Ascending aorta (tissue), 2 donors: Measurements from ENCODE around the gene MEGF11. TPM values are rescaled to one million over a fixed set of nuclear protein-coding genes. Genes with fewer than 3 reads are reported as not detected.
"Not testable (repeated sequence)": the region's sequence is repeated elsewhere in the genome, so short reads cannot be mapped to it uniquely, and the experiment has no call there.

ENCODE experiments used
- DNase-seq, 2 donors: peaks; one replicate each; pipeline ENCODE4 v3.0.0-alpha.2; 2019; ENCODE audit warnings: low spot score in 2 of 2
- H3K27ac ChIP-seq, 2 donors: fragments of 200-600 bp; sonication (generic); one replicate each; pipeline ENCODE4 v1.5.1; 2016 to 2017; ENCODE audit warnings: mild to moderate bottlenecking in 1 of 2
- H3K27me3 ChIP-seq: fragments of 200-600 bp; sonication (generic); one replicate; pipeline ENCODE4 v1.5.1; 2017
- H3K36me3 ChIP-seq, 2 donors: fragments of 200-600 bp; sonication (generic); one replicate each; pipeline ENCODE4 v1.5.1; 2016
- H3K4me1 ChIP-seq, 2 donors: fragments of 200-600 bp; sonication (generic); one replicate each; pipeline ENCODE4 v1.5.1; 2016 to 2017; ENCODE audit warnings: mild to moderate bottlenecking in 1 of 2
- H3K4me3 ChIP-seq, 2 donors: fragments of 200-600 bp; sonication (generic); one replicate each; pipeline ENCODE4 v1.5.1; 2016 to 2017; ENCODE audit warnings: mild to moderate bottlenecking in 1 of 2
- H3K9me3 ChIP-seq, 2 donors: fragments of 200-600 bp; sonication (generic); one replicate each; pipeline ENCODE4 v1.5.1; 2016
- CTCF ChIP-seq, 3 experiments: fragments of 200-600 bp in 2 of 3; fragments of 450-650 bp in 1 of 3; sonication (generic) in 2 of 3; IDR thresholded peaks; one replicate each; pipeline ENCODE4 v1.5.1; 2016 to 2019; ENCODE audit warnings: antibody characterized with exemption in 3 of 3, mild to moderate bottlenecking in 1 of 3, moderate library complexity in 1 of 3
- intact Hi-C: fragments of 100-400 bp; cut with DNase I; formaldehyde crosslinking; loops from one replicate; pipeline ENCODE4 v1.15.1; 2023
- total RNA-seq: library from RNA; depleted of rRNA; stranded (reverse); fragments of >200 nt; gene quantifications from one replicate; pipeline ENCODE4 v1.1.0, GENCODE V29; 2016

MEGF11 gene
- total RNA-seq, 1 donor from 2014 or later = not detected

GRCh38 chr15:65978110-65978509 is 275.4 kb downstream of the MEGF11 start:
- intact Hi-C loops = no loop called here
- H3K27ac ChIP-seq = no peak overlapping the region
- H3K27me3 ChIP-seq = peaks cover 8% of the 10 kb centered on the region

GRCh38 chr15:65976196-65976595 is 277.4 kb downstream of the MEGF11 start:
- DNase-seq, H3K27me3 ChIP-seq, intact Hi-C loops: not testable (repeated sequence)

More at GRCh38 chr15:65978110-65978509, 275.4 kb downstream of the MEGF11 start:
- H3K4me3 ChIP-seq = no peak overlapping the region
- H3K9me3 ChIP-seq = no peaks in the 10 kb centered on the region
- TF ChIP-seq CTCF (IDR thresholded peaks at IDR 0.05) = no peak
- H3K4me1 ChIP-seq = no peaks in the 10 kb centered on the region
- no peak for DNase-seq
- H3K36me3 ChIP-seq = no peaks in the 10 kb centered on the region

DNA sequence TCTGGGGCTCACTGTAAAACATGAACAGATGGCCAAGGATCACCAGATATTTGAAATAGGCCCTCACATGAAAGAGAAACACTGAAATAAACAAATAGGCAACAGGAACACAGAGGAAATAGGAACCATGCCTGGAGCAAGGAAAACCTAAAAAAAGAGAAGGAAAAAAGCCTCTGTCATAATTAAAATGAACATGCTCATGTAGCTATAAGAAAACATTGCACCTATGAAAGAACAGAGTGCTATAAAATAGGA is 281.9 kb downstream of the MEGF11 start:
- intact Hi-C loops = no loop called here
- DNase-seq = no peak

More at GRCh38 chr15:65976196-65976595, 277.4 kb downstream of the MEGF11 start:
- not testable (repeated sequence) for H3K27ac ChIP-seq, H3K4me1 ChIP-seq, H3K36me3 ChIP-seq, H3K9me3 ChIP-seq, H3K4me3 ChIP-seq

DNA sequence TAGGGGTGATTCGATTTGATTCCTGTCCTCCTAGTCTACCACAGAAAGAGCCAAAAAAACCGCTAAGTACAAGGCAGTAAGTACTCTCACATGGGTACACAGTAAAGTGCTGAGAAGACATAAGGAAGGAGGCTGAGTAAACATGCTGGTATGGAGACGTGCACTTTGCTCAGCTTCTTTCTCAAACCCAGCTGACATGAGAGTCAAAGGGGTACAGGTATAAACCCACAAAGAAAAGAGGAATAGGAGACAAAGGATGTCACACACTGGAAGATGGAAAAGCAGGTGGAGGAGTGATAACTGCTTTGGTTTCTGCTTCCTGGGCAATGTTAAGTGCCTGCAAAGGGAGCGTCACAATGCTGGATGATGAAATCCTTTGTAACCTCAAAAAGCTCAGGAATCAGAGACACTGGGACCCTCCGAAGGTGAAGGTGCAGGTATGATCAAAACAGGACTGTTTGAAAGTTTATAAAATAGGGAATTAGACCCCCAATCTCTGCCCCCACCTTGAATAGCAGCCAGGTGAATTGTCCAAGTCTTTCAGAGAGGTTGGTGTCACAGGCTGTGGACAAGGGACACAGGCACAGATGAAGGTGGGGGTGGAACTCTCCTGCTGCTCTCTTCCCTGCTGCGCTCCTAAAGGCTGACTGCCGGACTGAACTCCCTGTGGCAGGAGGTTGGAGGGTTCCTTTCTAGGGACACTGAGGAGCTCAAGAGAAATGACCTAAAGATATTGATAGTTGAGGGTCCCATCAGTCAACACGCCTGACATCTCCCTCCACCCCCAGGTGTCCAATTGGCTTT is 282.4 kb downstream of the MEGF11 start:
- DNase-seq = no peak
- H3K27ac ChIP-seq = no peak overlapping the region
- no peaks in the 10 kb centered on the region for H3K4me1 ChIP-seq
- no peaks in the 10 kb centered on the region for H3K27me3 ChIP-seq
- H3K9me3 ChIP-seq = no peaks in the 10 kb centered on the region
- intact Hi-C loops = no loop called here
- no peak for TF ChIP-seq CTCF (IDR thresholded peaks at IDR 0.05)
- no peaks in the 10 kb centered on the region for H3K36me3 ChIP-seq
- H3K4me3 ChIP-seq = no peak overlapping the region

More for the DNA sequence above, 281.9 kb downstream of the MEGF11 start:
- H3K36me3 ChIP-seq = no peaks in the 10 kb centered on the region
- H3K27ac ChIP-seq = no peak overlapping the region
- no peaks in the 10 kb centered on the region for H3K4me1 ChIP-seq
- H3K9me3 ChIP-seq = no peaks in the 10 kb centered on the region
- no peak for TF ChIP-seq CTCF (IDR thresholded peaks at IDR 0.05)
- no peak overlapping the region for H3K4me3 ChIP-seq
- no peaks in the 10 kb centered on the region for H3K27me3 ChIP-seq

- Histone ChIP-seq H3K4me1 (no peaks in the 10 kb centered on the region), H3K9me3 (no peaks in the 10 kb centered on the region), H3K4me3 (no peak overlapping the region), H3K36me3 (no peaks in the 10 kb centered on the region), H3K27ac (no peak overlapping the region), H3K27me3 (no peaks in the 10 kb centered on the region)
- no peak for TF ChIP-seq CTCF (IDR thresholded peaks at IDR 0.05)
- intact Hi-C loops = no loop called here
- DNase-seq = no peak
Measured at GRCh38 chr15:65969865-65970816, 283.4 kb downstream of the MEGF11 start.

DNA sequence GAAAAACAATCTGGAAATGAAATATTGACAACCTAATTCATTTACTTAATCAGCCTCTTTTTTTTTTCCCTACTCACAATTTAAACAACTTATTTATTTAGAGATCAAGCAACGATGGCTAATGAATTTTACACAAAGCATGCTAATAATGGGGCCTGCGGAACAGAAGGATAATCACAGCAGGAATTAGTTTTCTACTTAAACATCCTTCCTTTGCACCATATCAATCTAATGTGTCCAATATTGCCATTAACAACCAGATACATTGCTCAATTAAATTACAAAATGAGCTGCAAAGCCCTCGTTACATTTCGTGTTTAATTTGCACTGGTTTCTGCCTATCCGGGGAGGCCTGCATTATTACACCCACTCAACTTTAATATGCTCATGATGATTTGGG is 285.0 kb downstream of the MEGF11 start:
- no peaks in the 10 kb centered on the region for H3K4me1 ChIP-seq
- TF ChIP-seq CTCF (IDR thresholded peaks at IDR 0.05) = no peak
- intact Hi-C loops = no loop called here
- no peaks in the 10 kb centered on the region for H3K9me3 ChIP-seq
- no peak overlapping the region for H3K27ac ChIP-seq
- no peaks in the 10 kb centered on the region for H3K27me3 ChIP-seq
- no peak for DNase-seq
- H3K4me3 ChIP-seq = no peak overlapping the region
- H3K36me3 ChIP-seq = no peaks in the 10 kb centered on the region
